Cerebellar nuclear complex (tissue), 1 donor: ENCODE results near the gene BAIAP2.

Source experiments
- DNase-seq, 2 experiments: peaks; one replicate each; lab custom pipeline; 2025; lab: John Stamatoyannopoulos, UW

Gene BAIAP2

DNA sequence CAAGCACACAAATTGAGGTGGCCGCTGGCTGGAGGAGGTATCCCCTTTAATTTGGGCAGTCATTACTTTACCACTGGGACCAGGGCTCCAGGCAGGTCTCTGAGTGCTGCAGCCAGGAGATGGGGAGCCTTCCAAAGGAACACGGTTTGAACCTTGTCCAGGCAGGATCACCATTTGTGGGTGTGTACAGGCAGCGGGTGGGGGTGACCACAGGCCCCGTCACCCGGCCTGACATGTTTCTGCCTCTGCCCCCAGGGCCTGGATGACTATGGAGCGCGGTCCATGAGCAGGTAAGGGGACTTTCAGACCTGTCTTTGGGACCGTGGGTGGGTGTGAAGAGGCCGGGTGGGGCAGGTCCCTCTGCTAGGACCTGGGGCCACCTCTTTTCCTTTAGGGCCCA lies 73.3 kb downstream of the BAIAP2 start:
- DNase-seq: no peak

DNA sequence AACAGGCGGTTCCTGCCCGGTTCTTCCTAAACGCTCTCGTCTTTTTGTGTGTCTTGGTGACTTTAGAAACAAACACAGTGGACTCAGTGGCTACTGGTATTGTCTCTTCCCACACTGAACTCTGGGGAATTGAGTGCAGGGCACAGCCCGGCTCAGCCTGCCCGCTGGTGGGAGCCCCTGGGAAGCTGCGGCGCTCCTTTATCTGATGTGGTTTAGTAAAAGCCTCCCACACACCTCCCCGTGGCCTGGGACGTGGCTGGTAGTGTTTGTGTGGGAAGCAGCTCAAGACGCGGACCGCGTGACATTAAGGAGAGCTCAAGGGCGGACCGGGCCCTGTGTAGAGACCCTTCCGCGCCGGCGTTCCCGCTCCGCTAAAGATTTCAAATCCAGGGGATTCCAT lies 75.0 kb downstream of the BAIAP2 start:
- no peak for DNase-seq

DNA sequence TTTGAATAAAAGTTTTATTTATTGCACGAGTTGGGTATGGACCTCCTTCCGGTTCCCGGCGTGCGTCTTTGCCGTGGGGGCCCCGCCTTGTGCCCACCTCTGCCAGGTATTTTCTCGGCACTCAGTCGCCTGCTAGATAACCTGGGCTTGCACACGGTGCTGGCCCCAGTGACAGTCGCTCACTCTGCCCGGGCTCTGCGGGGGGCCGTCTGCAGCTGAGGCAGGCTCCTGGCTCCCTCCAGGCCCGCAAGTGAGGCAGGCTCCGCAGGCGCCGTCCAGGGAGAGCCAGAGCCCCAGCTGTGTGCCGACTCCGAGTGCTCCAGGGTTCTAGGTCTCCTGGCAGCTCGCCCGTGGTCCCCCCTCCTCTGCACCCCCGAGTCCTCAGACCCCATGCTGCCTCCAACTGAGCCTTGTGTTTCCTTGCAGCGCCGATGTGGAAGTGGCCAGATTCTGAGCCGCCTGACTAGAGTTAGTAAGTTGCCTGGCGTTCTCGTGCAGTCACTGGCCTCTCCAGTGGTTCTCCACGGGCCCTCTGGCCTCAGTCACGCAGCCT lies 75.6 kb downstream of the BAIAP2 start:
- DNase-seq: no peak

DNA sequence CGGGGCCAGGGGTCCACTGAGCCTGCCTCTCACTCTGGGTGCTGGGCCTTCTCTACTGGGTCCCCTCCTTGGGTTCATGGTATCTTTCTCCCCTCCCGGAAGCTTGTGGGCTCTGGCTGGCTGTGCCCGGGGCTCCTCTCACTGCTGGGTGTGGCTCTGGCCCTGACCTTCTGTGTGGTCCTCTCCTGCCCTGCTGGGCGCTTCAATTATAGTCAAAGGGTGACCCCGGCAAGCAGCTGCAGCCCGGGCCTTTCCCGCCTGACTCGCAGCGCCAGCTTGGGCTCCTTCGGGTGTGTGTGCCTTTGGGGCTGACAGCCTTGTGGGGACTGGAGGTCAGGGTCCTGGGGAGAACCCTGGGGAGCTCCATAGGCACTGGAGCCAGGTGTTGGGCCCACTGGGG lies 76.1 kb downstream of the BAIAP2 start:
- DNase-seq: no peak

DNA sequence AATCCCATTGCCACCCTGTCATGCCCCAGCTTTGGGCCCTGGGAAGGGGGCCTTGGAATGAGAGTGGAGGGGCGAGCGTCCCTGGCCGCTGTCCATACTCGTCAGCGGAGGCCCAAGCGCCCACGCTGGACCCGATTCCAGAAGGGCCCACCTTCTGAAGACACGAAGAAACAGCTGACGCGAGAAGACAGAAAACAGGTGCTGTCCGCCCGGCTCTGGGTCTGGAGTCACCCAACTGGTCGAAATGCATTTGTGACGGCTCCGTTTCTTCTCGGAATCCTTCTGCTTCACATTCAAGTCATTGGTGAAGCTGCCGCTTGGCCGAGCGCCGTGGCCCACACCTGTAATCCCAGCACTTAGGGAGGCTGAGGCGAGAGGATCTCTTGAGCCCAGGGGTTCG lies 77.5 kb downstream of the BAIAP2 start:
- no peak for DNase-seq

DNA sequence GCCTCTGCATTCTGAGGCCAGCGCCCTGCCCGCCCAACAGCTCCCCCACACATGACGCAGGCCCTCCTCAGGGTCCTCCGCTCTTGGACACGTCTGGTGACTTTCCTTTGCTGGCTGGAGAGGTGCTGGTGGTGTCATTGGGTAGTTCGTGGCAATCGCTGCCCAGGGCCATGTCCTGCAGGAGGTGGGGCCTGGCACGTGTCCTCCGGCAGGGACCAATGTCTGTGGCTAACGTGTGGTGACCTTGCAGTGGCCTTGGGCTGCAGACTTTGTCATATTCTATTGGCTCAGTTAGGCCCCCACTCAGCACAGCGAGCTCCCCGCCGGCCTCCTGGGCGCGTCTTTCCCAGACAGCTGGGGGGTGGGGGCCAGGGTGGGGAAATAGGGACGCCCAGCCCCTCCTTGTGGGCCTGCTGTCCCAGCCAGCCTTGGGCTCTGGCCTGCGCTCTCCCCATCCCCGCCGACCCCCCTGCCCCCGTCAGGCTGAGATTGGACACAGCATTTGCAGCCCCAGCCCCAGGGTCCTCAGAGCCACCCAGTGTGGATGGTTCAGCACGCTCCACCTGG lies 78.3 kb downstream of the BAIAP2 start:
- no peak for DNase-seq

DNA sequence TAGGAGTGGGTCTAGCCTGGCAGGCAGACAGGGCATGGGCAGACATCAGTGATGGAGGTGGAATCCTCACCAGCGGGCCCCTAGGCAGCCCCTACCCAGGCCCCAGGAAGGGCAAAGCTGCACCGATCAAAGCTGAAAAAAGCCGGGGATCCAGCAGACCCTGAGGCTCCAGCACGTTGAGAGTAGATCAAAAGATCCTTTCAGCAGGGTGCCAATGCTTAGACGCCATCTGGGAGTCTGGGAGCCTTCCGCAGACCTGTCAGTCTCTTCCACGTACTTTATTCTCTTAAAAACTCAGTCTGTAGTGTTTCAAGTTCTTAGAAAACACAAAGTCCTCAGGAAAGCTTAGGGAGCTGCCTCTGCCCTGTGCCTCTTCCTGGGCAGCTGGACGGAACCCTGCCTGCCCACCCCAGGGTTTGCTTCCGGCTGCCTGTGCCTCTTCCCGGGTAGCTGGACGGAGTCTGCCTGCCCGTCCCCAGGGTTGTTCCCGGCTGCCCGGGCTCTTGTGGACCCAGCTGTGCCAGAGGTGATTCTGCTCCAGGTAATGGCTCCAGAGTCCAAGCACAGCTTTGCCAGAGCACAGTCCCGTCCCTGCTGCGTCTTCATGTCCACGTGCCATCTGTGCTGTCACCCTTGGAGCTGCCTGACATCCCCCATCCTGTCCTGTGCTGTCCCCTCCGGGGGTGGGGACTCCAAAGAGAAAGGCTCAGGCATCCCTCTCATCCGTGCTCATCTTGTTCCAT lies 79.6 kb downstream of the BAIAP2 start:
- DNase-seq: no peak

DNA sequence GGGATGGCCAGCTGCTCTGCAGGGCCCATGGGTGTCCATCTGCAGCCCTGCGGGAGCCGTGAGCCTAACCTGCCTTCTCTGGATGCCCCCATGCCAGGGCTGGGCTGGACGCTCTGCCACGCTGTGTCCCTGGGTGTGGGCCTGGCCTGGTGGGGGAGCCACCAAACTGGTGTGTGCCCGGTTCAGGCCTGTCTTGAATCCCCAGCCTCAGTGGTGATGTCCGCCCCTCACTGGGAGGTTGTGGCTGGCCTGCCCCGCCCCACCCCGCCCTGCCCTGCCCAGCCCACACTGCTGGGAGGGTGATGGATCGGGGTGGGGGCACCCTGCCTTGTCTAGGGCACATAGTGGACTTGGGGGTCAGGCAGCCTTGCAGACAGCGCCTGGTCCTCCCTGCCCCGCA lies 80.3 kb downstream of the BAIAP2 start:
- no peak for DNase-seq

DNA sequence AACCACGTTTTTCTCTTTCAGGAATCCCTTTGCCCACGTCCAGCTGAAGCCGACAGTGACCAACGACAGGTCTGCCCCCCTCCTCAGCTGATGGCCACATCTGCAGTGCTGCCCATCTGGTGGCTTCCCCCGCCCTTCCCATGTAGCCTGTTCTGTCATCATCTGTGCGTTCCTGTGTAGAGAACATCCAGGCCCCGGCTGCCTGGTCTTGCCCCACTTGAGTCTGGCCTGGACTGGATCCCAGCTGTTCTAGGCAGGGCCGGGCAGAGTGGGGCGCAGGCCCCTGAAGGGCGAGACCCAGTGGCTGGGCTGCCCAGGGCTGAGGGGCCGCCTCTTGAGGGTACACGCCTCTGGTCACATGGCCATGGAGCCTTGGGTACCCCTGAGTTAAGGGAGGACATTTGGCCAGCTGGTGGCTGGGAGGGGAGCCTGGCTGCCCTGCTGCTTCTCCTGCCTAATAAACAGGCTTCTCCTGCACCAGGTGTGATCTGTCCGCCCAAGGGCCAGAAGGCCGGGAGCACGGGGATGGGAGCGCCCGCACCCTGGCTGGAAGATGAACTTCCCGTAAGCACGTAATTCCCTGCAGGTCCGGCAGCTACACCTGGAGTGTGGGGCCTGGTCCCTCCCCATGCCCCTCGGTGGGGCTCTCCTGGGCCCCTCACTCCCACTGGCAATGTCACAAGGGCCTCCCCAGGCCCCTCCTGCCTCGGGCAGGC lies 81.0 kb downstream of the BAIAP2 start:
- DNase-seq: no peak

DNA sequence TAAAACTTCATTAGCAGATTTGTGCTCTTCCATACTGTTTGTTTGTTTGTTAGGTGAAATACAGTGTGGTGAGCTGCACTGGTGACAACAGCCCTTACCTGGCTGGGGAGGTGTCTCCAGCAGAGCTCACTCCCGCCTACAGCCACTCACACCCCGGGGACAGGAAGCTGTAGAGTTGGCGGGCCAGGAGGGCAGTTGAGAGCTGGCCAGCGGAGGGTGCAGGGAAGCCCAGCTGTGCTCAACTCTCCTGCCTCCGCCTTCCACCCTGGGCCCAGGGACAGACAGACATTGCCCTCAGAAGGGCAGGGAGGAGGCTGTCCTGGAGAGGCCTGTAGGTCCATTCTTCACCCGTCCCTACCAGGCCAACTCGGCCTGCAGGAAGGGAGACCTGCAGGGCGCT lies 81.8 kb downstream of the BAIAP2 start:
- no peak for DNase-seq

DNA sequence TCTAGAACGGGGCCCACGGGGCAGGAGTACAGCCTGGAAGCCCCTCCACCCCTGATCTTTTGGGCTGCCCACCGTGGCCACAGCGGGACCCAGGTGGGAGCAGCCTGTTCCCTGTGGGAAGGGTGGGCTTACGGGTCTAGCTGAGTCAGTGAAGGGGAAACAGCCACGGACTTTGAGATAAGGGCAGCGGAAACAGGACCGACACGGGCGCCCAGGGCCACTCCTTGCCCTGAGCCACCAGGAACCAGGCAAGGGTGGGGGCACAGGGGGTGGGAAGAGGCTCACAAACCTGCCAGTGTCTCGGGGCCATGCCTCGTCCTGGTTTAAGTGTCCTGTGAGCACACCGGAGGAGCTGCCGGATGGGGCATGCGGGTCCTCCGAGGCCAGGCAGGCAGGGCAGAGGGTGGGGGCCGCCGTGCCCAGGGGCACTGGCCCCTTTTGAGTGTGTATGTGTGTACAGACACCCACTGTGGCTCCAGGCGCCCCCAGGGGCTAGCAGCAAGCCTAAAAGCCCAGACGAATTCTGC lies 82.8 kb downstream of the BAIAP2 start:
- no peak for DNase-seq

DNA sequence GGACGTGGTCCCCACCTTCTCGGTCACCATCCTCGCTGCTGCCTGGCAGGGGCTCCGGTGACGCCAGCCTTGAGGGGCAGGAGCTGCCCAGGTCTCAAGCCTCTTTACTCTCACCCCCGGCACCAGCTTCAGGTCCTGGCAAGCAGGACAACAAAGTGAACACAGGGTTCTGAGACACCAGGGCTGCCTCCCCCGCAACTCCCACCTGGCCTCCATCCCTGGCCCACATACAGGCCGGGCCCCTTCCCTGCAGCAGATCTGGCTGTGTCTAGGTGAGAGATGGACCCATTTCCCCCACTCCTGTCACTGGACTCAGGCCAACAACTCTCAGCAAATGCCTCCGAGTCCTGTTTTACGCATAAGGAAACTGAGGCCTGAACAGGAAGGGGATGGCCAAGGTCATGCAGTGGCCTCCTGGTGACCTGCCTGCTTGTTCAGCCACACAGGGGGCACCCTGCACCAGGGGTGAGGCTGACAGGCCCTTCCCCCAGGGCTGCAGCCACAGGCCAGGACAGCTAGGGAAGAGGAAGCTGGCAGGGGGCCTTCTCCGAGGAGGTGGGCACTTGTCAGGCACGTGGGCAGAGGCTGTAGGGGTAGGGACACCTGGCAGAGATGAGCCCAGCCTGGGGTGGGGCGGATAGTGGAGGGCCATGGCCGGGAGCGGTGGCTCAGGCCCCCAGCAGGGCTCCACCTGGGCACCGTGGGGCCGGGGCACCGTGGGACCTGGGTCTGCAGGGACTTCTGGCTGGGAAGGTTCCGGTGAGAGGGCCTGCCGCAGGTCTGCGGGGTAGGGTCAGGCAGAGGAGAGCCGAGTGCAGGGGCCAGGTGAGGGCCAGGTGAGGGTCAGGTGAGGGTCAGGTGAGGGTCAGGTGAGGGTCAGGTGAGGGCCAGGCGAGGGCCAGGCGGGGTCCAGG lies 83.6 kb downstream of the BAIAP2 start:
- DNase-seq: no peak

DNA sequence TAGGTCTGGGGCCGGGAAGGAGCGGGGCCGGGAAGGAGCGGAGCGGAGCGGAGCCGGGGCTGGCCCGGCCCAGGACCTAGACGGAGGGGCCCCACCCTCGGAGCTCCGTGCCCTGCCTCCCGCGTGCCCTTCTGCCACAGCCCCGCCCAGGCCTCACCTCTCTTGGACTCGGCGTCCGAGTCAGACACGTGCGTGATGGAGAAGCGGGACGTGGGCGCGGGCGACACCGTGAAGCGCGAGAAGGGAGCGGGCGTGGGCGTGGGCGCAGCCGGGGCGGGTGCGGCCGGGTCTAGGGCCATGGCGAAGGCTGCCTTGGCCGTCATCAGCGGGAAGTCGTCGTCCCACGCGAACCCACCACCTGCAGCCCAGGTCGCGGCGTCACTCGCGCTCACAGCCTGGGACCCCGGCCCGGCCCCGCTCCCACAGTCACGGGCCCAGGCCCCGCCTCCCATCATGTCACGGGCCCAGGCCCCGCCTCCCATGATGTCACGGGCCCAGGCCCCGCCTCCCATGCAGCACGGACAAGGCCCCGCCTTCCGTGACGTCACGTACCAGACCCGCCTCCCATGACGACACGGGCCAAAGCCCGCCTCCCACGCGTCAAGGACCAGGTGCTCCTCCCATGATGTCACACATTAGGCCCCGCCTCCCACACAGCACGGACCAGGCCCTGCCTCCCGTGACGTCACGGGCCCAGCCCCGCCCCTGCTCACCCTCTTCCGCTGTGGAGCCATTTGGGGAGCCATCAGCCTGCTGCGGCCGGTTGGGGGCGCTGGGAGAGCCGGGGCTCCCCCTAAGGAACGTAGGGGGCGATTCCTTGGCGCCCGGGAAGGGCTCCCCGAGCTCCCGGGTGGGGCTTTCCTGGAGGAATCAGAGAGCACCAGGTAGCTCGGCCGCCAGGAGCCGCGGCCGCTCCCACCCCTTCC lies 84.5 kb downstream of the BAIAP2 start:
- DNase-seq: no peak

DNA sequence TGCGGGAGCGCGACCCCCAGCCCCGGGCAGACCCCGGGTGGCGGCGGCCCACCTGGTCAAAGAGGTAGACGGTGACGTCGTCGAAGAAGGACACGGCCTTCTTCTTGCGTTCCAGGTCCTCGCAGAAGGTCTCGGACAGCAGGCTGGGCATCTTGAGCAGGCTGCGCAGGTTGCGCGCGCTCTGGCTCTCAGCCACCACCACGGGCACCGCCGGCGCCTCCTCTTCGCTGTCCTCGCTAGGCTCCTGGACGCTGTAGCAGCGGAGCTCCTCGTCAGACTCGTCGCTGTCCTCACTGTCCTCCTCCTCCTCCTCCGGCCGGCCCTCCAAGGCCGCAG lies 85.2 kb downstream of the BAIAP2 start:
- no peak for DNase-seq

DNA sequence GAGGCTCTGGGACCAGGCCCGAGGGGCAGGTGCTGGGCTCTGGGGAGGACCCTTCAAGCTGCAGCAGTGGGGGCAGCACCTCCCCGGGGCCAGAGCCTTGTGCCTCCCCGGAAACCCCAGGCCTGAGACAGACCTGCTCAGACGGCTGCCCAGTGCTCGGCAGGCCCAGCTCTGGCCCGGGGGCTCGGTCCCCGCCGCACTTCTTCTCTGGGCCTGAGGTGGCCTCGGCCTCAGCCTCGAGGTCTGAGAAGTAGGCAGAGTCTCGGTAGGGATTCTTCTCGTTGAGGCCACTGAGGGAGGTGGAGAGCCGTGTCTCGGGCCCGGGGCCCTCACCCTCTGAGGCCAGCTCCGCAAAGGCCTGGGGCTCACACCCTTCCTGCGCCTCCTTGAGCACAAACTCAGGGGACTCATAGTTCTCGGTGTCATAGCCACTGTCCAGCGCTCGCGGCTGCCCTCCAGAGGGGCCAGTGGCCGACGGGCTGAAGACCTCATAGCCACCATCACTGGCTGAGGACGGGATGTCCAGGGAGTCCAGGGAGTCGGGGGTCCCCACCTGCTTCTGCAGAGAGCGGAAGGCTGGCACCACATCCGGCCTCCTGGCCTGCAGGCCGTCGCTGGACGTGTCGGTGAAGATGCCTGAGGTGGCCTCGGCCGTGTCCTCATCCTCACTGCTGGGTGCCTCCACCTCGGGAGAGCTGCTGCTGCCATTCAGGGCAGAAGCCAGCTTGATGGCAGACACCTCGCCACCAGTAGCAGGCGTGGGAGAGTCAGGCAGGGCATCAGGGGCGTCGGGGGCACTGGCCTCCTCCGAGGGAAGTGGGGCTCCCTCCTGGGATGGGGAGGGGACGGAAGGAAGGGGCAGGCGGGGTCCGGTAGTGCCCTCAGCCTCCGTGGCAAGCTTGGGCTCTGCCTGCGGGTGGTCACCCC lies 86.0 kb downstream of the BAIAP2 start:
- DNase-seq: no peak

DNA sequence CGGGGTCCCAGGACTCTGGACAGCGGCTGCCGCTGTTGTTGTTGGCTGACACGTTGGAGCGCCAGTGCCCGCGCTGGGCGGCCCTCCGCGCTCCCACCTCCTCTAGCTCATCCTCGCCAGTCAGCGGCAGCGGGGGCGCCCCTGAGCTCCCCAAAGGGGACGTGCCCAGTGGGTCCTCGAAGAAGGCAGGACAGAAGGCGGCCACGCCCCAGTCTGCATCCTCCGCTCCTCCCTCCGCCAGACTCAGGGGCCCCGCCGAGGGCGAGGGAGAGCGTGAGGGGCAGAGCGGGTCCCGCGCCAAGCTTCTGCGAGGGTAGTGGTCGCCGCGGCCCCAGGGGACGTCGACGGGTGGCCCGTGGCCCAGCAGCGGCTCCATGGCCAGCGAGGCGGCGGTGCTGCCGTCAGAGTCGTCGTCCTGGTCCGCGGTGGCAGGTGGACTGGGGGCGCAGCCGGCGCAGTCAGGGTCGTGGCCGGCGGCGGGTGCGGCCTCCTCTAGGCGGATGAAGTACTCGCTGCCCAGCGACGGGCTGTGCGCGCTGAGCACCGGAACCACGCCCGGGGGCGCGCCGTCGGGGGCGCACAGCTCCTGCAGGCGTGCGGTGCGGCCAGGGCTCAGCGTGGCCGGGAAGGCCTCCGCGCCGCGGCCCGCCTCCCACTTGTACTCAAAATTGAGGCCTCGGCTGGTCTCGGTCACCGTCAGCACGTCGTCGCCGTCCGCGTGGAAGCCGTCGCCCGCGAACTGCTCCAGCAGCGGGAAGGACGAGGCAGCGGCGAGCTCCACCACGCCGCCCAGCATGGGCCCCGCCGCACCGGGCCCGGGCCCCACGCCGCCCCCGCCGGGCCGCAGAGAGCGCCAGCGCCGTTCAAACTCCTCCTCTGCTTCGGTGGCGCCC lies 87.1 kb downstream of the BAIAP2 start:
- no peak for DNase-seq

DNA sequence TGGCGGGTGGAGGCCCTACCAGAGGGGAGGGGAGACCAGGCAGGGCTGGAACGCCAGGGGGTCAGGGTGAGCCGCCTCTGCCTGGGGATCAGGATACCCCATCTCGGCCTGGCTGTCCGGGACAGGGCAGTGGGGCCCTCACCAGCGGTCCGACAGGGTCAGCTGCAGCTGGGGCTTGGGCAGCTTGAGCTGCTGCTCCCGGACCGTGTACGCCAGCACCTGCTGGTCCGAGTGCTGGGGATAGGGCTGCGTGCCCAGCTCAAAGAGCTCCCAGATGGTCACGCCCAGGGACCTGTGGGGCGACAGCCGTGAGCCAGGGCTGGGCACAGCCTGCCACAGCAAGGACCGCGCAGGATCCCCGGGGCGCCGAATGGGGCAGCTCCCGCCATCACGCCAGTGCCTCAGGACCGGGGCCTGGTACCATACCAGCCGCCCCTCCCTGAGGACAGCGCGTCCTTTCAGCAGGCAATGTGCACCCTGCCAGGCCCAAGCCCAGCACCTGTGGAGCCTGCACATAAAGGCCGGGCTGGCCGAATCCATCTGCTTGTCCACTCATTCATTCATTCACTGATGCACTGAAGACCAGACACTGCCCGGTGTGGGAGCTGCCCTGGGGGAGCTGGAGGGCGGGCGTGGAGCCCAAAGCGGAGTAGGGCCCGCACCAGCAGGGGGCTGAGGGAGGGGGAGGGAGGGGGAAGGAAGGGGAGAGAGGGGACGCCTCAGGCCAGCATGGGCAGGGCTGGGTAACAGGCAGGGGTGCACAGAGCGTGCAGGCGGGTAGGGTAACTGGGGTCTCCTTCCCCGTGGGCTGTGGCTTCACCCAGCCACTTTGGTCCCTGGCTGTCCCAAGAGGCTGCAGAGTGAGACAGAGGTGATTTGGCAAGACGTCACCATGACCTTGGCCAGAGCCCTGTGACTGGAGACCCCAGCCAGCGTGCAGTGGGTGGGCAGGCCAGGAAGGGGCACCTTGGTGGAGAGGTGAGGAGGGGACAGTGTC lies 88.4 kb downstream of the BAIAP2 start:
- peak in 1 of 2 experiments; percentile 41 for DNase-seq
